ENCODE data around the gene CD19.
A peak's percentile ranks its signal among the peaks of the same experiment; 100 is the strongest.
"Not testable (repeated sequence)": the region's sequence is repeated elsewhere in the genome, so short reads cannot be mapped to it uniquely, and the experiment has no call there.

The CD19 gene

DNA sequence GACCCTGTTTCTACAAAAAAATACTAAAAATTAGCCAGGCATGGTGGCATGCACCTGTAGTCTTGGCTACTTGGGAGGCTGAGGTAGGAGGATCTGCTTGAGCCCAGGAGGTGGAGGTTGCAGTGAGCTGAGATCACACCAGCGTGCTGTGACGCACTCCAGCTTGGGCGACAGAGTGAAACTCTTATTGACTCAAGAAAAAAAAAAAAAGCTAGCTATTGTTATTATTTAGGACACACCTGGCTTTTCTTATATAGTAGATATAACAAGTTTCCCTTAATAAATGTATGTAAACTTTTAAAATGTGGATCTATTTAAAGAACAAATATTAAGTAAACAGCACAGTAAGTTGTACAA is 8.6 kb upstream of the CD19 start:
- no peak for DNase-seq (ENCODE audit: low read depth)
- no peak for TF ChIP-seq CTCF (conservative IDR thresholded peaks at IDR 0.05; ENCODE audit: low read depth, low read length)

GRCh38 chr16:28923652-28924398 is 7.9 kb upstream of the CD19 start:
- no peak for TF ChIP-seq CTCF (conservative IDR thresholded peaks at IDR 0.05; ENCODE audit: low read depth, low read length)
- DNase-seq (ENCODE audit: low read depth): no peak
- peak overlapping the region; percentile 76 for H3K4me3 ChIP-seq (ENCODE audit: low read length)

More for the DNA sequence above, 8.6 kb upstream of the CD19 start:
- no peak overlapping the region for H3K4me3 ChIP-seq (ENCODE audit: low read length)

DNA sequence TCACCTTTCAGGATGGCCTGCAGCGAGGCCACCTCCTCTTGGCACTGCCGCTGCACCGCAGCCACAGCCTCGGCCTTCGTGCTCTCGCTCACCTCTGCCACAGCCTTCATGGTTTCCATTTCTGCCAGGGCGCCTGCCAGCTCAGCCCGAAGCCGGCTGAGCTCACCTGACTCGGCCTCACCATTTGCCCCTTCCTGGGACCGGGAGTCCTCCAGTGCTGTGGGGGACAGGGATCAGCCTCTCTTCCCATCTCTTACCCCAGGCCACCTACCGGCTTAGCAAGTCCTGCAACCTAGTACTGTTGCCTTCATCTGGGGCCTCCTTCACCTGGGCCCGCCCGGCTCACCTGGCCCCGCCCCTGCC is 7.4 kb upstream of the CD19 start:
- DNase-seq (ENCODE audit: low read depth): no peak
- TF ChIP-seq CTCF (conservative IDR thresholded peaks at IDR 0.05; ENCODE audit: low read depth, low read length): no peak
- H3K4me3 ChIP-seq (ENCODE audit: low read length): peak overlapping the region; percentile 76

- no peak for DNase-seq (ENCODE audit: low read depth)
- peak within 1 kb of the TSS; percentile 76 for H3K4me3 ChIP-seq (ENCODE audit: low read length)
- no peak for TF ChIP-seq CTCF (conservative IDR thresholded peaks at IDR 0.05; ENCODE audit: low read depth, low read length)
These were observed 6.9 kb upstream of the CD19 start, which contains the start of gene RABEP2 for GRCh38 chr16:28924762-28925385. Gene RABEP2 (minus strand): TSS chr16:28925238. CDS start chr16:28925163, 75 bp downstream.

- no peak for DNase-seq (ENCODE audit: low read depth)
- no peak for TF ChIP-seq CTCF (conservative IDR thresholded peaks at IDR 0.05; ENCODE audit: low read depth, low read length)
- H3K4me3 ChIP-seq (ENCODE audit: low read length): peak overlapping the region; percentile 76
These were observed 6.2 kb upstream of the CD19 start for GRCh38 chr16:28925386-28926228.

DNA sequence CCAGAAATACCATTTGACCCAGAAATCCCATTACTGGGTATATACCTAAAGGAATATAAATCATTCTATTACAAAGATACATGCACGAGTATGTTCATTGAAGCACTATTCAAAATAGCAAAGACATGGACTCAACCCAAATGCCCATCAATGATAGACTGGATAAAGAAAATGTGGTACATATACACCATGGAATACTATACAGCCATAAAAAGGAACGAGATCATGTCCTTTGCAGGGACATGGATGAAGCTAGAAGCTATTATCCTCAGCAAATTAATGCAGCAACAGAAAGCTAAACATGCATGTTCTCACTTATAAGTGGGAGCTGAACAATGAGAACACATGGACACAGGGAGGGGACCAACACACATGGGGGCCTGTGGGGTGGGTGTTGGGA is 5.5 kb upstream of the CD19 start:
- H3K4me3 ChIP-seq (ENCODE audit: low read length); DNase-seq (ENCODE audit: low read depth): not testable (repeated sequence)

DNA sequence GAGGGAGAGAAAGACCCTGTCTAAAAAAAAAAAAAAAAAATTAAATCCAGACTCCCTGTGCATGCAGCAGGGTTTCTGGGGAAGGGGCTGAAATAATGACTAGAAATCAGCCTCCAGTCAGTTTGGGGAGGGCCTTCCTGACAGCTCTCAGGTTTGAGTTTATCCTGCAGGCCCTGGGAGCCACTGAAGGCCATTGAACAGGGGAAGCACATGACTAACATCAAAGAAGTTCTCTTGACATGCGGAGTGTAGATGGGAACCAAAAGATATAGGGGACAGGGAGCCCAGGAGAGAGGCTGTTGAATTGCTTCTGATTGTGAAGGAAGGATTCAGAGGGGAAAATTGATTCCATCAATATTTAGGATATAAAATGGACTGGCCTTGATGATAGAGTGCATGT is 4.0 kb upstream of the CD19 start:
- DNase-seq (ENCODE audit: low read depth): no peak
- TF ChIP-seq CTCF (conservative IDR thresholded peaks at IDR 0.05; ENCODE audit: low read depth, low read length): no peak
- no peak overlapping the region for H3K4me3 ChIP-seq (ENCODE audit: low read length)
